ENCODE results near the gene SPATA46.

- TF ChIP-seq CTCF (IDR thresholded peaks at IDR 0.05; ENCODE audit: poor library complexity) (no peak), EZH2 (IDR thresholded peaks at IDR 0.05; ENCODE audit: borderline replicate concordance) (no peak), EZH2phosphoT487 (IDR thresholded peaks at IDR 0.05; ENCODE audit: low read depth, severe bottlenecking, unreplicated experiment) (no peak)
Observed at GRCh38 chr1:162329826-162330225, 46.8 kb downstream of the SPATA46 start.

Data from hepatocyte (in vitro differentiated cells).